Activated CD4-positive, alpha-beta T cell treated with anti-CD3 and anti-CD28 coated beads, Interleukin-2, Interleukin-6, amounts not matched to agents 100 ng/mL and 50 ng/mL, durations not matched to agents 16 hours and 8 hours (primary cell): ENCODE data around the gene NEURL1.
"Not testable (repeated sequence)": the region's sequence is repeated elsewhere in the genome, so short reads cannot be mapped to it uniquely, and the experiment has no call there.

Experiments used
- DNase-seq: peaks from one replicate; pipeline ENCODE4 v3.0.0-alpha.2; 2020

The NEURL1 gene

DNA sequence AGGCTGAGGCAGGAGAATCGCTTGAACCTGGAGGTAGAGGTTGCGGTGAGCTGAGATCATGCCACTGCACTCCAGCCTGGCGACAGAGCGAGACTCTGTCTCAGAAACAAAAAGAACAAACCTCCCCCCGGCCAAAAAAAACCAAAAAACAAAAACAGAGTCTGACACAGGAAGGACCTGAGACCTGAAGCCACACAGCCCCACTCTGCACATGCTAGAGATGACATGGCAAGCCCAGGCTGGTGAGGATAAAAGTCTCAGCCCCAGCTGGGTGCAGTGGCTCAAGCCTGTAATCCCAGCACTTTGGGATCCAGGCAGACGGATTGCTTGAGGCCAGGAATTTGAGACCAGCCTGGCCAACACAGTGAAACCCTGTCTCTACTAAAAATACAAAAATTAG is 139.4 kb downstream of the NEURL1 start:
- not testable (repeated sequence) for DNase-seq

GRCh38 chr10:103633846-103634245 is 140.3 kb downstream of the NEURL1 start:
- no peak for DNase-seq

GRCh38 chr10:103635580-103635979 is 142.1 kb downstream of the NEURL1 start:
- DNase-seq: no peak

DNA sequence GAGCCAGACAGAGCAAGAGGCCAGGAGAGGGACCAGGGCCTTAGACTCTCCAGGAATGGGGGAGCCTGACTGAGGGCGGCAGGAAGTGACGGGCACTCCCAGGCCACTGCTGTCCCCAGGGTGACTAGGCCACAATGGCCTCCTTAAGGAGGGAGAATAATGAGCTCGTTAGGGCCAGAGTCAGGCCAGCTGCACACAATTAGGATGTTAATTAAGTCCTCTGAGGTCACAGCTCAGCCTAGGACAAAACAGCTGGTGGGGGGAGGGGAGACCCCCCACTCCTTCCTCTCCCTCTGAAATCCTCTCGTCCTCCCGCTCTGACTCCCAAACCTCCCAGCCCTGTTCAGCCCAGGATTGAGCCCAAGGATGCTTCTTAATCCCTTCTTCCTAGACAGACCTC is 143.0 kb downstream of the NEURL1 start:
- no peak for DNase-seq

DNA sequence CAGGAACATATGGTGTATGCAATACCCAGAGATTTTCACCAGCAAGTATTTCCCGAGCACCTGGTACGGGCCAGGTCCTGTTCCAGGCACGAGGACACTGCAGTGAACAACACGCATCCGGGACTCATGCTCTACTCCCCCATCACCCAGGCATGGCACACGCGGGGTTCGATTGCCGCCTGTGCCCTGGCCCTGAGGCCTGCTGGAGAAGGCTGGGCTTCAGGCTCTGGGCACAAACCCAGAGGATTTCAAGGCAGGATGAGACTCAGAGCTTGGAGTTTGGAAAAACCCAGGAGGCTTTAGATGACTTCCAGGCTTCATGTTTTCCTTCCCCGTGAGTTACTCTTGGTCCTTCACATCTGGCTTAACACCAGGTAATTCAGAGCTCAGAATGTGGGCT is 143.5 kb downstream of the NEURL1 start:
- no peak for DNase-seq

DNA sequence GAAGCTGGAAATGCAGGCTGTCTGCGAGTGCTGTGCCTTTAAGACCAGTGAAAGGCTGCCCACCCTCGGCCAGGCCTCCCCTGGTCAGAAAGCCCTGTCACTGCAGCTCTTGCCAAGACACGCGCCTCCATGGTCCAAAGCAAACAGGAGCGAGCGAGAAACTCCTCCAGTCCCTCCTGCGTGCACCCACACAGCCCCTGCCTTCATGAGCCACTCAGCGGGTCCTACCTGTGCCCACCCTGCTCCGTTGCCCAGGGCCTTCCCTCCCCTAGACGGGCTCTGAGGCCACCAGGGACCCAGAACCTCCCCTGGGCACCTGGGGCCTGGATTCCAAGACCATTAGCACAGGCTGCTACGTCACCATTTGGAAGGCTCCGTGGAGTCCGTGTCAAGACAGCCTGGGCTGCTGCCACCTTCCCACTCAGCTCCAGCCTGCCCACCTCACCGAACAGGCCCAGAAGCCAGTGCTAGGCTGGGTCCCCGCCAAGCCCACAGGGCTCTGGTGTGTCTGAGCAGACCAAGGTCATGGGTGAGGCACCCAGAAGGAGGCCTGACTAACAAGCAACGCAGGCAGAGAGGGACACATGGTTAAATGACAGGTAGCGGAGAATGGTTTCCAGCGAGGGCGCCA is 144.5 kb downstream of the NEURL1 start:
- DNase-seq: no peak

- no peak for DNase-seq
These were observed 145.4 kb downstream of the NEURL1 start for GRCh38 chr10:103638948-103639347.

- no peak for DNase-seq
These were observed 147.1 kb downstream of the NEURL1 start for GRCh38 chr10:103640436-103641181.

GRCh38 chr10:103641326-103641725 is 147.8 kb downstream of the NEURL1 start:
- no peak for DNase-seq
